Gastroesophageal sphincter (tissue), 4 donors: ENCODE results near the gene RABAC1. TPM values are rescaled to one million over a fixed set of nuclear protein-coding genes. Genes with fewer than 3 reads are reported as not detected.

ENCODE experiments used
- ATAC-seq: fragments of 150-250 bp; one replicate; pipeline ENCODE4 v1.9.1; 2016; ENCODE audit warnings: mild to moderate bottlenecking, moderate library complexity
- H3K27ac ChIP-seq, 4 donors: fragments of 200-600 bp; sonication (generic) in 3 of 4; 1 replicate in 3 of 4; 2 replicates in 1 of 4; pipeline ENCODE4 v1.5.1; 2016 to 2019
- H3K27me3 ChIP-seq: fragments of 200-600 bp; sonication (generic); one replicate; pipeline ENCODE4 v1.5.1; 2019
- H3K36me3 ChIP-seq, 2 donors: fragments of 200-600 bp; sonication (generic); one replicate each; pipeline ENCODE4 v1.5.1; 2019; ENCODE audit warnings: control low read depth in 1 of 2
- H3K4me1 ChIP-seq, 3 donors: fragments of 200-600 bp; sonication (generic); 1 replicate in 2 of 3; 2 replicates in 1 of 3; pipeline ENCODE4 v1.5.1; 2016 to 2019; ENCODE audit warnings: control low read depth in 2 of 3
- H3K4me3 ChIP-seq, 2 donors: fragments of 200-600 bp; sonication (generic); one replicate each; pipeline ENCODE4 v1.5.1; 2019; ENCODE audit warnings: mild to moderate bottlenecking in 1 of 2, moderate library complexity in 1 of 2
- H3K9me3 ChIP-seq, 3 donors: fragments of 200-600 bp; sonication (generic); one replicate each; pipeline ENCODE4 v1.5.1; 2017 to 2019; ENCODE audit warnings: control low read depth in 2 of 3
- CTCF ChIP-seq, 4 experiments: fragments of 200-600 bp in 2 of 4; fragments of 450-650 bp in 2 of 4; sonication (generic) in 1 of 4; IDR thresholded peaks; one replicate each; pipeline ENCODE4 v1.5.1; 2017 to 2019; ENCODE audit warnings: antibody characterized with exemption in 4 of 4, mild to moderate bottlenecking in 2 of 4, moderate library complexity in 2 of 4
- EP300 ChIP-seq: sonication (generic); formaldehyde crosslinking; IDR thresholded peaks from one replicate; pipeline ENCODE4 v1.6.1; 2017; ENCODE audit warnings: antibody characterized with exemption, mild to moderate bottlenecking
- POLR2A ChIP-seq, 2 donors: fragments of 450-650 bp; IDR thresholded peaks; one replicate each; pipeline ENCODE4 v1.6.1; 2017; ENCODE audit warnings: antibody characterized with exemption in 2 of 2, mild to moderate bottlenecking in 2 of 2, moderate library complexity in 1 of 2
- POLR2AphosphoS5 ChIP-seq: sonication (generic); formaldehyde crosslinking; IDR thresholded peaks from one replicate; pipeline ENCODE4 v1.6.1; 2017; ENCODE audit warnings: antibody characterized with exemption
- WGBS, 2 donors: methylation state at CpG; one replicate each; pipeline ENCODE4 v1.1.5; 2018; ENCODE audit warnings: low coverage in 1 of 2; 5-methylcytosine and 5-hydroxymethylcytosine counted together
- total RNA-seq, 4 donors: library from RNA; depleted of rRNA; stranded (reverse); fragments of >200 nt; gene quantifications; one replicate each; pipeline ENCODE4 v1.1.0, GENCODE V29; 2016

Gene RABAC1
- total RNA-seq, 4 donors from 2014 or later, result 150 to 215 (median 201) TPM

DNA sequence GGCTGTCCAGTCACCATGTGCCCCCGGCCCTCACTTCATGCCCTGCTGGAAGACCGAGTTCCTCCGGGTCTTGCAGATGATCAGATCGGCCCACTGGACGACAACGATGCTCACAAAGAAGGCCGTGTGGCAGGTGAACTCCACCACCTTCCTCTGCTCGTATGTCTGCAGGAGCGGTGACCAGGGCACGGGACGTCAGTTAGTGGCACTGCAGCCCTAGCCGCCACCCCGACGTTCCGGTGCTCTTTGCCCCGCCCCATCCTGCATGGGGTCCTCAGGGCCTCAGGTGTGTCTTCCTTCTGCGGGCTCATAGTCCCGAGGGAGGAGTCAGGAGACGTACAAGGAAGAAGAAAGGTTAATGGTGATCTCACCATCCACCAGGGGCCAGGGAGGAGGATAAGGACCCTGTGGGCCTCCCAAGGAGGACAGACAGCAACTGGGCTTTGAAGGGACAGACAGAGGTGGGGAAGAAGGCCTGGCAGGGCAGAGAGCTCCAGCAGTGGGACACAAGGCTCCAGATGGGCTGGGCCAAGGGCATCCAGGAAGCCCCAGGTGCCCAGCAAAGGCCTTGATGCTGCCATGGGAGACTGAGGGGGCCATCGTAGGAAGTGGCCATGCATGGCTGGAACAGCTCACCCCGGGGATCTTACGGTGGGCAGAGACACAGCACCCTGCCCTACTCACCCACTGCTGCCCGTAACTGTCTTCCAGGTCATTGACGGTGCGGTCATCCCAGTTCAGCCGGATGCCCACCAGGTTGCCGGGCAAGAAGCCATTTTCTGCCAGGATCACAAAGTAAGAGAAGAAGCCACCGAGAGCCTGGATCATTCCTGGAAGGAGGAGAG, 9.9 kb upstream of the RABAC1 start:
- no peak for ATAC-seq

GRCh38 chr19:41967054-41967783, 8.1 kb upstream of the RABAC1 start:
- Histone ChIP-seq H3K9me3 (no peaks in the 10 kb centered on the region), H3K4me3 (no peak overlapping the region), H3K27me3 (peaks cover 54% of the 10 kb centered on the region), H3K36me3 (no peaks in the 10 kb centered on the region), H3K27ac (no peak overlapping the region), H3K4me1 (no peaks in the 10 kb centered on the region)
- WGBS, 2 donors, result 43 to 60% methylated on average over 4 to 18 of the region's 26 CpGs
- no peak for ATAC-seq
- no peak for TF ChIP-seq POLR2A (IDR thresholded peaks at IDR 0.05)
- TF ChIP-seq POLR2AphosphoS5, result no peak
- TF ChIP-seq CTCF (IDR thresholded peaks at IDR 0.05), result no peak
- no peak for TF ChIP-seq EP300

More for the DNA sequence above, 9.9 kb upstream of the RABAC1 start:
- no peaks in the 10 kb centered on the region for H3K36me3 ChIP-seq
- no peak overlapping the region for H3K4me3 ChIP-seq
- TF ChIP-seq POLR2A (IDR thresholded peaks at IDR 0.05) (no peak), EP300 (no peak), CTCF (IDR thresholded peaks at IDR 0.05) (no peak), POLR2AphosphoS5 (no peak)
- no peak overlapping the region for H3K27ac ChIP-seq
- WGBS, 2 donors, result 67 to 80% methylated on average over 10 to 12 of the region's 28 CpGs
- peaks cover 54% of the 10 kb centered on the region for H3K27me3 ChIP-seq
- H3K4me1 ChIP-seq, result no peaks in the 10 kb centered on the region
- H3K9me3 ChIP-seq, result no peaks in the 10 kb centered on the region

- ATAC-seq, result no peak
- H3K4me1 ChIP-seq, result no peaks in the 10 kb centered on the region
- H3K9me3 ChIP-seq, result no peaks in the 10 kb centered on the region
- H3K36me3 ChIP-seq, result no peaks in the 10 kb centered on the region
- no peak for TF ChIP-seq POLR2AphosphoS5
- TF ChIP-seq POLR2A (IDR thresholded peaks at IDR 0.05), result no peak
- no peak for TF ChIP-seq EP300
- no peak for TF ChIP-seq CTCF (IDR thresholded peaks at IDR 0.05)
- no peak overlapping the region for H3K27ac ChIP-seq
- peaks cover 42% of the 10 kb centered on the region for H3K27me3 ChIP-seq
- 39 to 54% methylated on average over 4 to 5 of the region's 5 CpGs for WGBS, 2 donors
- H3K4me3 ChIP-seq, result no peak overlapping the region
Measured at GRCh38 chr19:41965106-41965505, 6.0 kb upstream of the RABAC1 start.

- no peak for TF ChIP-seq EP300
- TF ChIP-seq POLR2AphosphoS5, result no peak
- TF ChIP-seq POLR2A (IDR thresholded peaks at IDR 0.05), result no peak
- TF ChIP-seq CTCF (IDR thresholded peaks at IDR 0.05), result no peak
- ATAC-seq, result no peak
- H3K27me3 ChIP-seq, result peaks cover 3% of the 10 kb centered on the region
- H3K4me1 ChIP-seq, result peaks cover 0 to 24% (median 13%) of the 10 kb centered on the region in 3 donors
- no peak overlapping the region for H3K4me3 ChIP-seq
- peaks cover 0 to 14% of the 10 kb centered on the region in 2 donors for H3K36me3 ChIP-seq
- no peaks in the 10 kb centered on the region for H3K9me3 ChIP-seq
- no peak overlapping the region for H3K27ac ChIP-seq
- WGBS, 2 donors, result 90 to 100% methylated on average over 1 to 5 of the region's 5 CpGs
Measured at GRCh38 chr19:41960973-41961372, 1.9 kb upstream of the RABAC1 start.
